H1 (cell line): Measurements from ENCODE around the gene NTRK2.

Experiments used
- CHD1 ChIP-seq: IDR thresholded peaks from 2 replicates; pipeline ENCODE4 v1.6.1; 2012; ENCODE audit warnings: low read depth, low read length, improper control_type of control experiment
- KDM5A ChIP-seq: fragments of 200-600 bp; IDR thresholded peaks from 2 replicates; pipeline ENCODE4 v1.7.1; 2012; ENCODE audit warnings: mild to moderate bottlenecking, low read length, inconsistent platforms, mixed read lengths
- MAFK ChIP-seq: IDR thresholded peaks from 2 replicates; pipeline ENCODE4 v1.6.1; 2012; ENCODE audit warnings: low read depth, mild to moderate bottlenecking, improper control_type of control experiment, low read length
- NRF1 ChIP-seq: IDR thresholded peaks from 2 replicates; pipeline ENCODE4 v1.6.1; 2011; ENCODE audit warnings: mild to moderate bottlenecking, low read depth, low read length, improper control_type of control experiment
- RFX5 ChIP-seq: IDR thresholded peaks from 2 replicates; pipeline ENCODE4 v1.6.1; 2011; ENCODE audit warnings: low read depth, low read length, improper control_type of control experiment, borderline replicate concordance
- RXRA ChIP-seq: IDR thresholded peaks from 2 replicates; pipeline ENCODE4 v1.6.1; 2011; ENCODE audit warnings: low read depth, mild to moderate bottlenecking, low read length, moderate library complexity; ENCODE audit not compliant: insufficient read depth
- TF ChIP-seq, protein P1 (sequence below), 3 experiments: IDR thresholded peaks; 1 replicate in 2 of 3; 2 replicates in 1 of 3; pipeline versions ENCODE4 v1.5.1 to v1.6.1; 2011; ENCODE audit warnings: low read length in 3 of 3, mild to moderate bottlenecking in 3 of 3, inconsistent platforms in 2 of 3, low read depth in 1 of 3, moderate library complexity in 1 of 3; ENCODE audit not compliant: insufficient read depth in 1 of 3; ENCODE audit errors: control extremely low read depth in 1 of 3

DNA sequence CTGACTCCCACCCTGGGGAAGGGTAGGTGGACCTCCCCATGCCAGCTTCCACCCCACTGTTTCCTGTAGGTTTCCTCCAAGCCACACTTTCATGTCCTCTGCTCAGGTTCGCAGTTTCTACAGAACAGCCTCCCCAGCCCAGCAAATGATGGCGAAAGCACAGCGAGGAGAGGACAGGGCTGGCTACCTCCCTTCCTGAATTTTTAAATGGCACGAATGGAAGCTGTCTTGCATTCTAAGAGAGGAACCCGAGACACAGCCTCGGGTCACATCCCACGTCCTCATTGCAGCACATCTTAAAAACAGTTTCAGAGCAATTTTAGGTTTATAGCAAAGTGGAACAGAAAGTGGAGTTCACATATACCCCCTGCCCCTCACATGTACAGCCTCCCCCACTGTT lies 330.3 kb downstream of the NTRK2 start:
- TF ChIP-seq, protein P1, sequence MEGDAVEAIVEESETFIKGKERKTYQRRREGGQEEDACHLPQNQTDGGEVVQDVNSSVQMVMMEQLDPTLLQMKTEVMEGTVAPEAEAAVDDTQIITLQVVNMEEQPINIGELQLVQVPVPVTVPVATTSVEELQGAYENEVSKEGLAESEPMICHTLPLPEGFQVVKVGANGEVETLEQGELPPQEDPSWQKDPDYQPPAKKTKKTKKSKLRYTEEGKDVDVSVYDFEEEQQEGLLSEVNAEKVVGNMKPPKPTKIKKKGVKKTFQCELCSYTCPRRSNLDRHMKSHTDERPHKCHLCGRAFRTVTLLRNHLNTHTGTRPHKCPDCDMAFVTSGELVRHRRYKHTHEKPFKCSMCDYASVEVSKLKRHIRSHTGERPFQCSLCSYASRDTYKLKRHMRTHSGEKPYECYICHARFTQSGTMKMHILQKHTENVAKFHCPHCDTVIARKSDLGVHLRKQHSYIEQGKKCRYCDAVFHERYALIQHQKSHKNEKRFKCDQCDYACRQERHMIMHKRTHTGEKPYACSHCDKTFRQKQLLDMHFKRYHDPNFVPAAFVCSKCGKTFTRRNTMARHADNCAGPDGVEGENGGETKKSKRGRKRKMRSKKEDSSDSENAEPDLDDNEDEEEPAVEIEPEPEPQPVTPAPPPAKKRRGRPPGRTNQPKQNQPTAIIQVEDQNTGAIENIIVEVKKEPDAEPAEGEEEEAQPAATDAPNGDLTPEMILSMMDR (IDR thresholded peaks at IDR 0.05; ENCODE audit: control extremely low read depth in 1 of 3, insufficient read depth in 1 of 3, low read depth in 1 of 3, low read length in 3 of 3): no peak
- no peak for TF ChIP-seq NRF1
- no peak for TF ChIP-seq RXRA
- no peak for TF ChIP-seq RFX5
- TF ChIP-seq MAFK: no peak
- TF ChIP-seq KDM5A: no peak
- TF ChIP-seq CHD1: no peak
